GM23338 (cell line): ENCODE data around the gene GGA2. TPM values are rescaled to one million over a fixed set of nuclear protein-coding genes. Genes with fewer than 3 reads are reported as not detected.
A peak's percentile ranks its signal among the peaks of the same experiment; 100 is the strongest.

Source experiments
- ATAC-seq: fragments of 200-7000 bp; cut with Tn5 transposase; 3 replicates; pipeline ENCODE4 v1.9.1; 2020
- DNase-seq: peaks from one replicate; pipeline ENCODE4 v3.0.0-alpha.2; 2015; ENCODE audit warnings: low spot score
- H2AFZ ChIP-seq: fragments of 200-600 bp; sonication (generic); 2 replicates; pipeline ENCODE4 v1.8.0; 2016; ENCODE audit warnings: antibody characterized with exemption, mild to moderate bottlenecking, moderate library complexity
- H3F3A ChIP-seq: fragments of 200-600 bp; sonication (generic); replicated peaks from 2 replicates; pipeline ENCODE4 v1.8.0; 2017; ENCODE audit warnings: antibody characterized with exemption, mixed run types, low read depth
- H3K27ac ChIP-seq: fragments of 200-600 bp; sonication (generic); 2 replicates; pipeline ENCODE4 v1.6.1; 2016; ENCODE audit warnings: low read depth
- H3K27me3 ChIP-seq: fragments of 200-600 bp; sonication (generic); 2 replicates; pipeline ENCODE4 v1.8.0; 2016; ENCODE audit warnings: mild to moderate bottlenecking, mixed run types, moderate library complexity; ENCODE audit not compliant: insufficient read depth
- H3K36me3 ChIP-seq: fragments of 200-600 bp; sonication (generic); 2 replicates; pipeline ENCODE4 v1.8.0; 2016; ENCODE audit warnings: mild to moderate bottlenecking; ENCODE audit not compliant: insufficient read depth
- H3K4me1 ChIP-seq: fragments of 200-600 bp; sonication (generic); 2 replicates; pipeline ENCODE4 v1.8.0; 2016; ENCODE audit warnings: mild to moderate bottlenecking, moderate library complexity; ENCODE audit not compliant: insufficient read depth
- H3K4me2 ChIP-seq: fragments of 200-600 bp; sonication (generic); 2 replicates; pipeline ENCODE4 v1.7.1; 2017; ENCODE audit warnings: mixed run types
- H3K4me3 ChIP-seq: fragments of 200-600 bp; sonication (generic); 2 replicates; pipeline ENCODE4 v1.6.1; 2016; ENCODE audit warnings: mixed run types
- H3K79me2 ChIP-seq: fragments of 200-600 bp; sonication (generic); replicated peaks from 2 replicates; pipeline ENCODE4 v1.8.0; 2017; ENCODE audit warnings: mild to moderate bottlenecking; ENCODE audit not compliant: insufficient read depth
- H3K9me2 ChIP-seq: fragments of 200-600 bp; sonication (generic); 2 replicates; pipeline ENCODE4 v1.8.0; 2017; ENCODE audit not compliant: insufficient read depth
- H4K20me1 ChIP-seq: fragments of 200-600 bp; sonication (generic); replicated peaks from 2 replicates; pipeline ENCODE4 v1.8.0; 2017; ENCODE audit warnings: mild to moderate bottlenecking; ENCODE audit not compliant: insufficient read depth
- H3K27ac Mint-ChIP-seq: 2 replicates; pipeline ENCODE4 v1.8.0; 2020; ENCODE audit warnings: inconsistent platforms, mild to moderate bottlenecking, moderate library complexity, mixed read lengths
- H3K27me3 Mint-ChIP-seq: 3 replicates; pipeline ENCODE4 v1.8.0; 2022; ENCODE audit warnings: low read depth, mild to moderate bottlenecking, moderate library complexity, mixed read lengths, inconsistent platforms; ENCODE audit not compliant: insufficient read depth, poor library complexity
- H3K36me3 Mint-ChIP-seq: 3 replicates; pipeline ENCODE4 v1.8.0; 2021; ENCODE audit warnings: low read depth, mild to moderate bottlenecking, inconsistent platforms, moderate library complexity, mixed read lengths
- H3K4me1 Mint-ChIP-seq: 3 replicates; pipeline ENCODE4 v1.8.0; 2020; ENCODE audit warnings: mild to moderate bottlenecking, inconsistent platforms, mixed read lengths
- H3K4me3 Mint-ChIP-seq: 3 replicates; pipeline ENCODE4 v1.8.0; 2021; ENCODE audit warnings: moderate library complexity, mild to moderate bottlenecking, inconsistent platforms, mixed read lengths
- H3K9me3 Mint-ChIP-seq: 3 replicates; pipeline ENCODE4 v1.8.0; 2020; ENCODE audit warnings: moderate library complexity, mild to moderate bottlenecking, inconsistent platforms, mixed read lengths
- JUNB ChIP-seq: IDR thresholded peaks from one replicate; pipeline ENCODE4 v1.6.1; 2016; ENCODE audit warnings: antibody characterized with exemption; ENCODE audit not compliant: unreplicated experiment
- POLR2AphosphoS5 ChIP-seq: IDR thresholded peaks from 2 replicates; pipeline ENCODE4 v1.6.1; 2016; ENCODE audit warnings: antibody characterized with exemption, low read depth
- ZNF331 ChIP-seq: fragments of 250-450 bp; sonication (Bioruptor Pico); IDR thresholded peaks from 2 replicates; pipeline ENCODE4 v1.5.0; 2020; ENCODE audit warnings: low read depth, mild to moderate bottlenecking, moderate library complexity
- polyA plus RNA-seq: library from polyadenylated mRNA; unstranded; fragments of >200 nt; fragmentation: Nextera tagmentation; extraction: Ambion mirVana; gene quantifications from 2 replicates; pipeline ENCODE4 v1.2.1, GENCODE V29; 2016
- total RNA-seq: library from RNA; depleted of rRNA; stranded (reverse); fragments of >200 nt; shearing (Covaris generic); gene quantifications from 2 replicates; pipeline ENCODE4 v1.2.3, GENCODE V29; 2014
- TF ChIP-seq, protein P1 (sequence below), 2 experiments: fragments of 200-600 bp in 1 of 2; sonication (generic) in 1 of 2; conservative IDR thresholded peaks; 2 replicates each; pipeline versions ENCODE4 v1.5.1 to v1.6.1; 2016 to 2017; ENCODE audit warnings: antibody characterized with exemption in 2 of 2, low read depth in 2 of 2, mild to moderate bottlenecking in 2 of 2, moderate library complexity in 1 of 2
- TF ChIP-seq, protein P2 (sequence below): IDR thresholded peaks from 2 replicates; pipeline ENCODE4 v1.6.1; 2016; ENCODE audit warnings: antibody characterized with exemption
- TF ChIP-seq, protein P3 (sequence below): IDR thresholded peaks from one replicate; pipeline ENCODE4 v1.6.1; 2018; ENCODE audit warnings: antibody characterized with exemption; ENCODE audit not compliant: unreplicated experiment

The GGA2 gene
- total and polyA plus RNA-seq, 2 experiments from 2014 or later, result 40.3 to 76.6 TPM

DNA sequence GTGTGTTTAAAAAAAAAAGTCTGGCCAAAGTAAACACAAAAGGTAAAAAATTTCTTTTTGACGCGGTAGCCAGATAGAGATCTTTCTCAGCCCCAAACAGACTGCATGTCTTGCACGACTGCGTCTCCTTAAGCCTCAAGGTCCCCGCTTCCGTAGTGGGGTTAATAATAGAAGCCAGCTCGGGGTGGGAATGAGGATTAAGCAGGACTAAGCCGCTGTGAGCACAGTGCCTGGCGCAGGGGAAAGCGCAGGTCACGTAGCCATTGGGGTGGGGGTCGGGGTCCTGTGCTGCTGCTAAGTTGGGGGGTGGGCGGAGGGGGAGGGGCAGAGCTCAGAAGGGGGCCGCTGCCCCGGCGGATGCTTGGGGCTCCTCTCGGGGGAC is 521 bp downstream of the GGA2 start:
- peaks cover 40% of the 10 kb centered on the region for H4K20me1 ChIP-seq
- H2AFZ ChIP-seq, result no peak overlapping the region
- Mint-ChIP-seq H3K27ac (no peak overlapping the region; the same call in 1 of the 2 replicates), H3K36me3 (peaks cover 16% of the 10 kb centered on the region), H3K4me3 (peak overlapping the region; percentile 83), H3K9me3 (no peaks in the 10 kb centered on the region; the same call in 2 of the 3 replicates), H3K27me3 (peaks cover 5% of the 10 kb centered on the region), H3K4me1 (peaks cover 29% of the 10 kb centered on the region)
- H3K4me3 ChIP-seq, result peak overlapping the region; percentile 72
- TF ChIP-seq POLR2AphosphoS5, result no peak
- TF ChIP-seq ZNF331 (CRISPR knock-in tag), result no peak
- TF ChIP-seq, protein P1, sequence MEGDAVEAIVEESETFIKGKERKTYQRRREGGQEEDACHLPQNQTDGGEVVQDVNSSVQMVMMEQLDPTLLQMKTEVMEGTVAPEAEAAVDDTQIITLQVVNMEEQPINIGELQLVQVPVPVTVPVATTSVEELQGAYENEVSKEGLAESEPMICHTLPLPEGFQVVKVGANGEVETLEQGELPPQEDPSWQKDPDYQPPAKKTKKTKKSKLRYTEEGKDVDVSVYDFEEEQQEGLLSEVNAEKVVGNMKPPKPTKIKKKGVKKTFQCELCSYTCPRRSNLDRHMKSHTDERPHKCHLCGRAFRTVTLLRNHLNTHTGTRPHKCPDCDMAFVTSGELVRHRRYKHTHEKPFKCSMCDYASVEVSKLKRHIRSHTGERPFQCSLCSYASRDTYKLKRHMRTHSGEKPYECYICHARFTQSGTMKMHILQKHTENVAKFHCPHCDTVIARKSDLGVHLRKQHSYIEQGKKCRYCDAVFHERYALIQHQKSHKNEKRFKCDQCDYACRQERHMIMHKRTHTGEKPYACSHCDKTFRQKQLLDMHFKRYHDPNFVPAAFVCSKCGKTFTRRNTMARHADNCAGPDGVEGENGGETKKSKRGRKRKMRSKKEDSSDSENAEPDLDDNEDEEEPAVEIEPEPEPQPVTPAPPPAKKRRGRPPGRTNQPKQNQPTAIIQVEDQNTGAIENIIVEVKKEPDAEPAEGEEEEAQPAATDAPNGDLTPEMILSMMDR (conservative IDR thresholded peaks at IDR 0.05; ENCODE audit: low read depth in 2 of 2), result no peak
- no peaks in the 10 kb centered on the region for H3K27me3 ChIP-seq
- no peaks in the 10 kb centered on the region for H3F3A ChIP-seq
- H3K9me2 ChIP-seq, result no peaks in the 10 kb centered on the region
- H3K27ac ChIP-seq, result no peak overlapping the region
- peak overlapping the region; percentile 89 for H3K4me2 ChIP-seq
- ATAC-seq (peak; percentile 46), DNase-seq (peak; percentile 50)
- H3K79me2 ChIP-seq, result peaks cover 51% of the 10 kb centered on the region
- H3K36me3 ChIP-seq, result no peaks in the 10 kb centered on the region
- peaks cover 21% of the 10 kb centered on the region for H3K4me1 ChIP-seq

- Histone ChIP-seq H3K4me3 (peak overlapping the region; percentile 72), H3K4me2 (peak overlapping the region; percentile 89), H3K27ac (no peak overlapping the region), H3K36me3 (no peaks in the 10 kb centered on the region), H3K9me2 (no peaks in the 10 kb centered on the region), H3K27me3 (no peaks in the 10 kb centered on the region), H3K79me2 (peaks cover 55% of the 10 kb centered on the region), H3F3A (no peaks in the 10 kb centered on the region), H2AFZ (no peak overlapping the region), H4K20me1 (peaks cover 43% of the 10 kb centered on the region), H3K4me1 (peaks cover 22% of the 10 kb centered on the region)
- TF ChIP-seq, protein P1 (conservative IDR thresholded peaks at IDR 0.05; ENCODE audit: low read depth in 2 of 2), result no peak
- TF ChIP-seq, protein P2, sequence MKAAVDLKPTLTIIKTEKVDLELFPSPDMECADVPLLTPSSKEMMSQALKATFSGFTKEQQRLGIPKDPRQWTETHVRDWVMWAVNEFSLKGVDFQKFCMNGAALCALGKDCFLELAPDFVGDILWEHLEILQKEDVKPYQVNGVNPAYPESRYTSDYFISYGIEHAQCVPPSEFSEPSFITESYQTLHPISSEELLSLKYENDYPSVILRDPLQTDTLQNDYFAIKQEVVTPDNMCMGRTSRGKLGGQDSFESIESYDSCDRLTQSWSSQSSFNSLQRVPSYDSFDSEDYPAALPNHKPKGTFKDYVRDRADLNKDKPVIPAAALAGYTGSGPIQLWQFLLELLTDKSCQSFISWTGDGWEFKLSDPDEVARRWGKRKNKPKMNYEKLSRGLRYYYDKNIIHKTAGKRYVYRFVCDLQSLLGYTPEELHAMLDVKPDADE, result no peak
- TF ChIP-seq, protein P3, sequence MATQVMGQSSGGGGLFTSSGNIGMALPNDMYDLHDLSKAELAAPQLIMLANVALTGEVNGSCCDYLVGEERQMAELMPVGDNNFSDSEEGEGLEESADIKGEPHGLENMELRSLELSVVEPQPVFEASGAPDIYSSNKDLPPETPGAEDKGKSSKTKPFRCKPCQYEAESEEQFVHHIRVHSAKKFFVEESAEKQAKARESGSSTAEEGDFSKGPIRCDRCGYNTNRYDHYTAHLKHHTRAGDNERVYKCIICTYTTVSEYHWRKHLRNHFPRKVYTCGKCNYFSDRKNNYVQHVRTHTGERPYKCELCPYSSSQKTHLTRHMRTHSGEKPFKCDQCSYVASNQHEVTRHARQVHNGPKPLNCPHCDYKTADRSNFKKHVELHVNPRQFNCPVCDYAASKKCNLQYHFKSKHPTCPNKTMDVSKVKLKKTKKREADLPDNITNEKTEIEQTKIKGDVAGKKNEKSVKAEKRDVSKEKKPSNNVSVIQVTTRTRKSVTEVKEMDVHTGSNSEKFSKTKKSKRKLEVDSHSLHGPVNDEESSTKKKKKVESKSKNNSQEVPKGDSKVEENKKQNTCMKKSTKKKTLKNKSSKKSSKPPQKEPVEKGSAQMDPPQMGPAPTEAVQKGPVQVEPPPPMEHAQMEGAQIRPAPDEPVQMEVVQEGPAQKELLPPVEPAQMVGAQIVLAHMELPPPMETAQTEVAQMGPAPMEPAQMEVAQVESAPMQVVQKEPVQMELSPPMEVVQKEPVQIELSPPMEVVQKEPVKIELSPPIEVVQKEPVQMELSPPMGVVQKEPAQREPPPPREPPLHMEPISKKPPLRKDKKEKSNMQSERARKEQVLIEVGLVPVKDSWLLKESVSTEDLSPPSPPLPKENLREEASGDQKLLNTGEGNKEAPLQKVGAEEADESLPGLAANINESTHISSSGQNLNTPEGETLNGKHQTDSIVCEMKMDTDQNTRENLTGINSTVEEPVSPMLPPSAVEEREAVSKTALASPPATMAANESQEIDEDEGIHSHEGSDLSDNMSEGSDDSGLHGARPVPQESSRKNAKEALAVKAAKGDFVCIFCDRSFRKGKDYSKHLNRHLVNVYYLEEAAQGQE, result no peak
- TF ChIP-seq JUNB (no peak), POLR2AphosphoS5 (no peak)
- H3K4me3 Mint-ChIP-seq, result peak overlapping the region; percentile 83
- no peak for DNase-seq
- H3K4me1 Mint-ChIP-seq, result peaks cover 31% of the 10 kb centered on the region
- peaks cover 12% of the 10 kb centered on the region for H3K36me3 Mint-ChIP-seq
- no peaks in the 10 kb centered on the region; the same call in 2 of the 3 replicates for H3K9me3 Mint-ChIP-seq
- peaks cover 5% of the 10 kb centered on the region for H3K27me3 Mint-ChIP-seq
- peak overlapping the region; percentile 58 for H3K27ac Mint-ChIP-seq
- no peak for ATAC-seq
Observed at GRCh38 chr16:23509441-23509754, 896 bp downstream of the GGA2 start.
